Gastroesophageal sphincter (tissue), 3 donors: ENCODE measurements around the gene MYH10.

Experiments
- POLR2AphosphoS5 ChIP-seq: sonication (generic); formaldehyde crosslinking; IDR thresholded peaks from one replicate; pipeline ENCODE4 v1.6.1; 2017; ENCODE audit warnings: antibody characterized with exemption
- TF ChIP-seq, protein P1 (sequence below), 4 experiments: fragments of 200-600 bp in 2 of 4; fragments of 450-650 bp in 2 of 4; sonication (generic) in 1 of 4; IDR thresholded peaks; one replicate each; pipeline ENCODE4 v1.5.1; 2017 to 2019; ENCODE audit warnings: antibody characterized with exemption in 4 of 4, mild to moderate bottlenecking in 2 of 4, moderate library complexity in 2 of 4

DNA sequence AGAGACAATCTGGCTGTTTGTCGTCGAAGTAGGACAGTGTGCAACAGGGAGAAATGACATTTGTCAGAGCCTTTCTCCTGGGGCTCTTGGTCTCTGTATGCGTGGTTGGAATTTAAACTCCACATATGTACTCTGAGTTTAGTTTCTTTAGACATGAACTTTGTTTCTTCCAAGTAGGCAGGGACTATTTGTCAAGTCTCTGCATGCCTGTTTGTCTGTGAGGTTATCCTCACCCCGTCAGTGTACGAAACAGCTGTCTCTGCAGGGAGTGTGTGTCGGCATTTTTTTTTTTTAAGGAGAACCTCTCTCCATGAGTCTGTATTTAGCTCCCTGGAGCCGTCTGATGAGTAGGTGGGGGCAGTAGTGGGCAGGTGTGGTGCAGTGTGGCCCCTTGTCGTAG lies 165.2 kb downstream of the MYH10 start:
- TF ChIP-seq, protein P1, sequence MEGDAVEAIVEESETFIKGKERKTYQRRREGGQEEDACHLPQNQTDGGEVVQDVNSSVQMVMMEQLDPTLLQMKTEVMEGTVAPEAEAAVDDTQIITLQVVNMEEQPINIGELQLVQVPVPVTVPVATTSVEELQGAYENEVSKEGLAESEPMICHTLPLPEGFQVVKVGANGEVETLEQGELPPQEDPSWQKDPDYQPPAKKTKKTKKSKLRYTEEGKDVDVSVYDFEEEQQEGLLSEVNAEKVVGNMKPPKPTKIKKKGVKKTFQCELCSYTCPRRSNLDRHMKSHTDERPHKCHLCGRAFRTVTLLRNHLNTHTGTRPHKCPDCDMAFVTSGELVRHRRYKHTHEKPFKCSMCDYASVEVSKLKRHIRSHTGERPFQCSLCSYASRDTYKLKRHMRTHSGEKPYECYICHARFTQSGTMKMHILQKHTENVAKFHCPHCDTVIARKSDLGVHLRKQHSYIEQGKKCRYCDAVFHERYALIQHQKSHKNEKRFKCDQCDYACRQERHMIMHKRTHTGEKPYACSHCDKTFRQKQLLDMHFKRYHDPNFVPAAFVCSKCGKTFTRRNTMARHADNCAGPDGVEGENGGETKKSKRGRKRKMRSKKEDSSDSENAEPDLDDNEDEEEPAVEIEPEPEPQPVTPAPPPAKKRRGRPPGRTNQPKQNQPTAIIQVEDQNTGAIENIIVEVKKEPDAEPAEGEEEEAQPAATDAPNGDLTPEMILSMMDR (IDR thresholded peaks at IDR 0.05): no peak
- no peak for TF ChIP-seq POLR2AphosphoS5
